OCI-LY7 (cell line): ENCODE measurements around the gene PGF. TPM values are rescaled to one million over a fixed set of nuclear protein-coding genes. Genes with fewer than 3 reads are reported as not detected.
A peak's percentile ranks its signal among the peaks of the same experiment; 100 is the strongest.

Source experiments
- BruUV-seq: library from RNA; stranded (reverse); fragments of 400-500 nt; replicated peaks from 2 replicates; lab custom pipeline; 2021; lab: Mats Ljungman, UMichigan
- CTCF ChIA-PET: fragments of 300-600 bp; sonication (Branson Sonifier 250); formaldehyde crosslinking; loops from one replicate; lab custom pipeline; 2022; ENCODE audit warnings: antibody characterized with exemption; ENCODE audit not compliant: unreplicated experiment; lab: Charles Lee
- POLR2A ChIA-PET: fragments of 300-600 bp; sonication (Branson Sonifier 250); formaldehyde crosslinking; loops from one replicate; lab custom pipeline; 2022; ENCODE audit warnings: antibody characterized with exemption; lab: Charles Lee
- DNase-seq: peaks from one replicate; pipeline ENCODE4 v3.0.0-alpha.2; 2015; ENCODE audit warnings: low spot score
- H2AFZ ChIP-seq: fragments of 200-600 bp; sonication (generic), shearing (Covaris generic); 2 replicates; pipeline ENCODE4 v1.6.1; 2014; ENCODE audit warnings: mild to moderate bottlenecking, antibody characterized with exemption, low read length, moderate library complexity
- H3K27ac ChIP-seq: fragments of 200-600 bp; sonication (generic); 2 replicates; pipeline ENCODE4 v1.5.1; 2014; ENCODE audit warnings: mixed run types, low read depth, mild to moderate bottlenecking, moderate library complexity, low read length, inconsistent platforms; ENCODE audit not compliant: poor library complexity, severe bottlenecking
- H3K36me3 ChIP-seq: fragments of 200-600 bp; sonication (generic); 2 replicates; pipeline ENCODE4 v1.6.1; 2014; ENCODE audit warnings: mild to moderate bottlenecking, antibody characterized with exemption, low read length, moderate library complexity, mixed read lengths; ENCODE audit not compliant: insufficient read depth
- H3K4me1 ChIP-seq: fragments of 200-600 bp; sonication (generic); 2 replicates; pipeline ENCODE4 v1.5.1; 2014; ENCODE audit warnings: mild to moderate bottlenecking, low read length; ENCODE audit not compliant: insufficient read depth, poor library complexity, severe bottlenecking
- H3K4me2 ChIP-seq: fragments of 200-600 bp; sonication (generic); 2 replicates; pipeline ENCODE4 v1.6.1; 2014; ENCODE audit warnings: mild to moderate bottlenecking, low read length
- H3K4me3 ChIP-seq: fragments of 200-600 bp; sonication (generic); 2 replicates; pipeline ENCODE4 v1.5.1; 2014; ENCODE audit warnings: mild to moderate bottlenecking, low read depth, low read length; ENCODE audit not compliant: poor library complexity, severe bottlenecking
- H3K79me2 ChIP-seq: fragments of 200-600 bp; sonication (generic); 2 replicates; pipeline ENCODE4 v1.6.1; 2016; ENCODE audit warnings: low read depth, mild to moderate bottlenecking, low read length, moderate library complexity, mixed read lengths; ENCODE audit not compliant: insufficient read depth
- H3K9me2 ChIP-seq: fragments of 200-600 bp; sonication (generic); 2 replicates; pipeline ENCODE4 v1.6.1; 2016; ENCODE audit warnings: mild to moderate bottlenecking, low read length, mixed read lengths; ENCODE audit not compliant: insufficient read depth
- H3K9me3 ChIP-seq: fragments of 200-600 bp; sonication (generic); 2 replicates; pipeline ENCODE4 v1.6.1; 2014; ENCODE audit warnings: mild to moderate bottlenecking, mixed run types, low read length, mixed read lengths
- H4K20me1 ChIP-seq: fragments of 200-600 bp; sonication (generic); 2 replicates; pipeline ENCODE4 v1.6.1; 2014; ENCODE audit warnings: mild to moderate bottlenecking, antibody characterized with exemption, low read length, moderate library complexity, mixed read lengths; ENCODE audit not compliant: insufficient read depth
- CTCF ChIP-seq: fragments of 200-600 bp; sonication (generic); conservative IDR thresholded peaks from 2 replicates; pipeline ENCODE4 v1.5.1; 2014; ENCODE audit warnings: mild to moderate bottlenecking, antibody characterized with exemption, low read length, moderate library complexity, mixed read lengths
- EZH2phosphoT487 ChIP-seq: fragments of 200-600 bp; sonication (generic); IDR thresholded peaks from 2 replicates; pipeline ENCODE4 v1.6.1; 2018; ENCODE audit warnings: low read depth, borderline replicate concordance, mild to moderate bottlenecking, mixed run types, antibody characterized with exemption, low read length, moderate library complexity, mixed read lengths
- intact Hi-C: fragments of 100-400 bp; cut with micrococcal nuclease; formaldehyde crosslinking; loops from one replicate; pipeline ENCODE4 v1.10.0; 2022; ENCODE audit not compliant: unreplicated experiment
- total RNA-seq, 2 experiments: library from RNA; depleted of rRNA in 1 of 2; stranded (reverse); fragments of >200 nt in 1 of 2; shearing (Covaris generic) in 1 of 2; gene quantifications; 2 replicates each; pipeline ENCODE4 v1.2.3, GENCODE V29; 2014 to 2022

PGF gene
- total RNA-seq, 2 experiments from 2014 or later: 0.09 to 0.19 TPM

- Histone ChIP-seq H3K9me3 (no peaks in the 10 kb centered on the region), H3K4me3 (no peak overlapping the region), H3K79me2 (no peaks in the 10 kb centered on the region), H3K4me2 (no peak overlapping the region), H2AFZ (peak overlapping the region; percentile 49), H3K9me2 (no peaks in the 10 kb centered on the region), H3K27ac (no peak overlapping the region), H3K4me1 (peaks cover 53% of the 10 kb centered on the region), H3K36me3 (no peaks in the 10 kb centered on the region), H4K20me1 (no peaks in the 10 kb centered on the region)
- intact Hi-C loops: loop anchor here (5.0 kb wide), 3 partner anchors 77 to 357 kb away; partner anchors contain the start of gene ZC2HC1C
- TF ChIP-seq CTCF (peak; percentile 83), EZH2phosphoT487 (no peak)
- ChIA-PET POLR2A (interaction anchor here (0.6 kb wide), 1 partner anchor 154 kb away, joined by 6 read pairs; no protein-coding TSS in a partner anchor), CTCF (interaction anchor here (0.8 to 1.0 kb wide), 2 partner anchors 17 to 143 kb away, joined by 3 to 4 read pairs; no protein-coding TSS in a partner anchor)
- BruUV-seq: no TSS peak
- peak; percentile 50 for DNase-seq
Measured at GRCh38 chr14:74945261-74945851, 10.0 kb downstream of the PGF start.

- intact Hi-C loops: no loop called here
- Histone ChIP-seq H4K20me1 (no peaks in the 10 kb centered on the region), H3K79me2 (no peaks in the 10 kb centered on the region), H3K9me3 (no peaks in the 10 kb centered on the region), H3K4me2 (peak overlapping the region; percentile 80), H2AFZ (peak overlapping the region; percentile 64; the same call in 1 of the 2 replicates), H3K27ac (peak overlapping the region; percentile 84), H3K4me1 (peaks cover 69% of the 10 kb centered on the region), H3K4me3 (peak overlapping the region; percentile 62), H3K36me3 (no peaks in the 10 kb centered on the region), H3K9me2 (no peaks in the 10 kb centered on the region)
- no peak for TF ChIP-seq EZH2phosphoT487
- TF ChIP-seq CTCF: 0 out of 2 replicates have a peak, but pooled peaks have one; percentile 28
- no TSS peak for BruUV-seq
- DNase-seq: no peak
- POLR2A ChIA-PET: interaction anchor here (0.6 to 2.9 kb wide), 9 partner anchors 11 to 552 kb away, joined by 3 to 18 read pairs (median 4); partner anchors contain the start of gene RPS6KL1
- CTCF ChIA-PET: interaction anchor here (1.1 to 1.4 kb wide), 4 partner anchors 20 to 145 kb away, joined by 3 to 4 read pairs (median 3); partner anchors contain the start of gene RPS6KL1
Measured at GRCh38 chr14:74942608-74943007, 12.8 kb downstream of the PGF start.
